Renal pelvis (tissue), 12 donors: ENCODE results near the gene OR4A16. TPM values are rescaled to one million over a fixed set of nuclear protein-coding genes. Genes with fewer than 3 reads are reported as not detected.

Experiments used
- DNase-seq: peaks from one replicate; pipeline ENCODE4 v3.0.0-alpha.2; 2013
- long read RNA-seq, 16 experiments: transcript quantifications; one replicate each; lab custom pipeline, GENCODE V29; 2026
- polyA plus RNA-seq, 3 donors: library from polyadenylated mRNA; unstranded; fragments of 120-200 nt; gene quantifications; one replicate each; pipeline ENCODE4 v1.2.1, GENCODE V29; 2013; ENCODE audit not compliant: insufficient read length in 3 of 3

The OR4A16 gene
- polyA plus RNA-seq: not detected
- long read RNA-seq, donor 1: 0 reads
- long read RNA-seq, donor 2: 0 reads
- long read RNA-seq, donor 3: 0 reads
- long read RNA-seq, donor 4: 0 reads
- long read RNA-seq, donor 5: 0 reads
- long read RNA-seq, donor 6: 0 reads
- long read RNA-seq, donor 7: 0 reads
- long read RNA-seq, donor 8: 0 reads
- long read RNA-seq, donor 9: 0 reads
- long read RNA-seq, donor 10: 0 reads
- long read RNA-seq, donor 11: 0 reads
- long read RNA-seq, donor 12: 0 reads
- long read RNA-seq, donor 13: 0 reads
- long read RNA-seq, donor 14: 0 reads
- long read RNA-seq, donor 15: 0 reads
- long read RNA-seq, donor 16: 0 reads

- DNase-seq: no peak
Observed at GRCh38 chr11:55342901-55343300, at the start of gene OR4A16. TSS of gene OR4A16 (plus strand) at chr11:55343201. CDS start at chr11:55343201, 0 bp downstream.

- DNase-seq: no peak
Observed at GRCh38 chr11:55324500-55324899, 18.5 kb upstream of the OR4A16 start.

DNA sequence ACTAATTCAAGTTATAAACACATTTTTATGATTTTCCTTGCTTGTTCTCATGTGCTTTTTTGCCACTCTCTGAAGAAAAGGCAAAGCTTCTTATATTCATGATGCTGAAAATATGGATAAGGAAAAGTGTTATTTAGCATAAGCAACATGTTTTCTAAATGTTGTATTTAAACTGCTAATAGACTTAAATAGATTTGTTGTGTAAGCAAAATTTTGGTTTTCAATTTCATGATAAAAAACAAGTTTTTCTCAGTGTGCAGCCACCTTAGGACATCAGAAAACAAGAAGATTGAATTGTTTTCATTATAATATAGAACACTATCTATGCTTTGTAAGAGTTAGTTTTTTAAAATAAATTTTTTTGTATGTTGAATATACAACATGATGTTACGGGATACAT lies 2.3 kb downstream of the OR4A16 start:
- DNase-seq: no peak

- no peak for DNase-seq
Observed at GRCh38 chr11:55349032-55349431, 6.0 kb downstream of the OR4A16 start.

DNA sequence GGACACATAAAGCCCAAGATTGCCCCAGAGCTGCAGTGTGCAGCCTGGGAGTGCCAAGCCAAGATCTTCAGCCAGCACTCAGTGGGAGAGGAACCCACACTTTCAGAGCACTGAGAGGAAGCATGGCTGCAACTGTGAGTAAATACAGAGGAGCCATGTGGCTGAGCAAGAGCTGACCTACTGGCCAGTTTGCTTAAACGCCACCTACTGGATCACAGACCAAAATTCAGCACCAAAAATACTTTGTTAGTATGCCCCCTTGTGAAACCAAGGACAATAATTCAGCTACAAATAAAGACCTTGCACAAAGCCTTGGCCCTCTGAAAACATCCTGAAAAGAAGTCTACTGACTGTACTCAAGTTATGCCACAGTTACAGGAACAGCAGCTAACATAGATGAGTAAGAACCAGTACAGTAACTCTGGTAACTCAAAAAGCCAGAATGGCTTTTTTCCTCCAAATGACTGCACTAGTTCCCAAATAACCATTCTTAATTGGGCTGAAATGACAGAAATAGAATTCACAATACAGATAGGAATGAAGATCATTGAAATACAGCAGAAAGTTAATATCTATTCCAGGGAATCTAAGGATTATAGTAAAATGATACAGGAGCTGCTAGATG lies 14.7 kb downstream of the OR4A16 start:
- DNase-seq: no peak

DNA sequence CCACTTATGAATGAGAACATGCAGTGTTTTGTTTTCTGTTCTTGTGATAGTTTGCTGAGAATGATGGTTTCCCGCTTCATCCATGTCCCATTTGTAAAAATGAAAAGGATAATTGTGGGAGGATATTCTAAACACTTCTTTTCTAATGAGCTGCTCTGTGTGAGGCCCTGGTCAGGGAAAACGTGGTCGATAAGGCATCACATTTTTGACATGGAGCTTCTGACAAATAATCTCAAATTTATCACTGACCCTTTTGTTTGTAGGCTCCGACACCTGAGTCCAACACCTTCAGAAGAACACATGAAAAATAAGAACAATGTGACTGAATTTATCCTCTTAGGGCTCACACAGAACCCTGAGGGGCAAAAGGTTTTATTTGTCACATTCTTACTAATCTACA lies 24.7 kb downstream of the OR4A16 start, which contains the start of gene OR4A15:
OR4A15 (plus strand) TSS at position 301 of the 400 bp plus-strand sequence; CDS start at position 301, 0 bp downstream.
- no peak for DNase-seq

Other genes starting within 250 kb of the OR4A16 start
- not detected for gene TRIM48, start 81.0 kb upstream of the OR4A16 start, polyA plus RNA-seq
- not detected for gene OR4A15, start 24.8 kb downstream of the OR4A16 start, polyA plus RNA-seq
- not detected for gene OR4C15, start 211.3 kb downstream of the OR4A16 start, polyA plus RNA-seq
- gene OR4C16, start 228.9 kb downstream of the OR4A16 start, polyA plus RNA-seq: not detected